MV-4-11 (cell line): Measurements from ENCODE around the gene SLC34A3.
"Not testable (repeated sequence)": the region's sequence is repeated elsewhere in the genome, so short reads cannot be mapped to it uniquely, and the experiment has no call there.

Experiments used
- DNase-seq: peaks from one replicate; lab custom pipeline; 2025; lab: John Stamatoyannopoulos, UW

SLC34A3 gene

GRCh38 chr9:137241490-137242268 lies 11.0 kb downstream of the SLC34A3 start:
- DNase-seq: peak; percentile 38

GRCh38 chr9:137242269-137243203 lies 11.8 kb downstream of the SLC34A3 start:
- DNase-seq: no peak

GRCh38 chr9:137243266-137243625 lies 12.5 kb downstream of the SLC34A3 start:
- DNase-seq: not testable (repeated sequence)

DNA sequence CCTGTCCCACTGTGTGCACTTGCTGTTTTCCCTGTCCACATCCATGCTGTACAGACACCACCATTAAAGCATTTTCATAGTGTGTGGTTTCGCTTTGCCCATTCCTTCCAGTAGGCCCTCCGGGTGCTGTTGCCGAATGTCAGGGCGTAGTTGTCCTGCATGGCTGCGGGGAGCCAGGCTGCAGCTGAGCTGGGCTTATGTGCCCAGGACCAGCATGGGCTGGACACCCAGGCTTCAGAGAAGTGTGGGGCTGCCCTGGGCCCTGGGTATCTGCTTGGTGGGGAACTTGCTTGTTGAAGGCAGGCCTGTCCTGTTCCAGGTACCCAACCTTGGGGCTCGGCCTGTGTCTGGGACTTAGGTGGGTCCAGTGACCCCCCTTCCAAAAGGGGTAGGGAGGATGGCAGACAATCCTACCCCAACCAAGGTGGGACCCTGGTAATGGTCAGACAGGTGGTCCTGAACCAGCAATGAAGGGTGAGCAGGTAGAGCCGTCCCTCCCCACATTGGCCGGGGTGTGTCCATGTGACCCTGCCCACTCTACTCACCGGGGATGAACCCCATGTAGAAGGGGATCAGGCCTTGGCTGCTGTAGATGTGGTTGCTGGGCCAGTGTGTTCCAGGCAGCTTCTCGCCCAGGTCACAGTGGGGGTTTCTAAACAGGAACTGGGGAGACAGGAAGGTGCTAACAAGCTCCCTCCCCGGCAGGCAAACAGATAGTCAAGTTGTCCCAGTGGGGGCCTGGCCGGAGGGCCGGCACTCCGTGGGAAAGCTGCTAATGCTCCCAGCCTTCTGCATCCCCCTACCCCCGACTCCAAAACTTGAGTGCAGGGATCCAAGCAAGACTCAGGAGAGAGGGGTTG lies 13.2 kb downstream of the SLC34A3 start:
- no peak for DNase-seq

DNA sequence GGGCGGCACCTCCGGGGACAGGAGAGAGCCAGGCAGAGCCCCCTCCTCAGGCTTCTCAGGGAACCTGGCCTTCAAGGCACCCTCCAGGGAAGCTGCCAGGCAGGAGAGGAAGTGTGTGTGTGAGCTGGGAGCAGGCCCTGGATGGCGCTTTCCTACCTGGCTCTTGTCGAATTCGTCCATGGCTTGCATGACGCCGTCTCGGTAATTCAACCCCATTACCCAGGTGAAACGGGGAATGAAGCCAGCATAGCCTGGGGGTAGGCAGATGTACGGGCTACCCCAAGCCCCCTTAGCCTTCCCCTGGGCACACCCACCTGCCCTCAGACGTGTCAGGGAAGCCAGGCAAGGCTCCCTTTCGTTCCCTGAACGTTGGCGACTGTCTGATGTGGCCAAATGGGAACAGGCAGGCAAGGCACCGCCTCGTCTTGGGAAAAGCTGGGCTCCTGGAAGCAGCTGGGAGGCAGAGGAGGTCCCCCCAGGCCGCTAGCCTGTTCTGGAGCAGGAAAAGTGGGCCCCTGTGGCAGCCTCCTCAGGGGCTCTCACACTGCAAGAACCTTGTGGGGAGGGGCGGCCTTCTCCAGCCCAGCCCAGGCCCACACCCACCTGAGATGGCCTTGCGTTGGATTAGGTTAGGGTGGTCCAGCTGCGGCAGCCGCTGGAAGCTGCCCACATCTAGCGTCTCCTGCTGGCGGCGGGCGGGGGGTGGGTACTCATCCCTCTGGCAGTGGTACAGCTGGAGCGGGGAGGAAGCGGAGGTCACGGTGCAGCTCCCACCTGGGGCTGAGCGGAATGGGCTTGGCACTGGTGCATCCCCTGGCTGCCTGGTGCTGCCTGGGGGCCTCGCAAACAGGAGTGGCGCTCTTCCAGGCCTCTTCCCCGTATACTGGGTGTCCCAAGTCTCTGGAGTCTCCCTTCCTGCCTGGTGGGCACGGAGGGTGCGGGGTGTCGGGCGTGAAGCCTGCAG lies 14.1 kb downstream of the SLC34A3 start:
- DNase-seq: no peak

DNA sequence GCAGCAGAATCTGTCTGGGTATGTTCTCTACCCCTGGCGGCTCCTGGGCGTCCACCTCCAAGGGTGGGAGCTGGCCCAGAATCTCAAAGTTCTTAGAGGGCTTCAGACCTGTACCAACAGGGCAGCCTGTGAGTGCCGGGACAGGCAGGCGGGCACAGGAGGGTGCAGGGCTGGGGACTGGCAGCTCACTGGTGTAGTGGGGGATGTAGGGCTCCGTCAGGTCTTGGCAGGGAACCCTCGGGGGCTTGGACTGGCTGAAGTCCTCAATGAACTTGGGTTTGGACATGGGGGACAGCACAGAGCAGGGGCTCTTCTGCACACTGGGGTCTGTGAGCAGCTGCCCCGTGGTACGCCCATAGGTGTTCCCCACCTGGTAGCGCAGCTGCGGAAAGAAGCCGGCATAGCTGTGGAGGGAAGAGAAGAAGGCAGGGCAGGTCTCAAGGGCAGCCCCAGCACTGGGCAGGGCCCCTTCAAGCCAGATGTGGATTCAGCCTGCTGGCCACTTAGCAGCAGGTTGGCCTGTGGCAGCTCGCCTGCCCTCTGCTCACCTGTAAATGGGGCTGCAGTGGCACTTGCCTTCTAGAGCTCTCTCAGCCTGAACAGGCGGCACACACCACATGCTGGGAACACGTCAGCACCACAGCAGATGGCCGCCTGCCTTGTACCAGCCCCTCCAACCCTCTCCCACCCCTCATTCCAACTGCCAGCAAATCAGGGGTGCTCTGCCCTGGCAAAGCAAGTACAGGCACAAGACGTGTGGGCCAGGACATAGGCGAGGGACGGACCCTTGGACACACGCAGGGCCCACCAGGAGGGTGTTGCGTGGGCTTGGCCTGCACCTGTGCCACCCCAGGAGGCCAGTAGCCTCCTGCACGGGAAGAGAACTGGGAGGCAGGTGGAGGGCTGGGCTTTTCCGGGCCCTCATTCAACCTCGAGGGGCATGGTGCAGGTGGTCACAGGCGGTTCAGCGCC lies 15.0 kb downstream of the SLC34A3 start:
- DNase-seq: no peak

GRCh38 chr9:137247135-137247915 lies 16.6 kb downstream of the SLC34A3 start:
- DNase-seq: no peak

GRCh38 chr9:137247916-137248175 lies 17.1 kb downstream of the SLC34A3 start:
- DNase-seq: no peak

DNA sequence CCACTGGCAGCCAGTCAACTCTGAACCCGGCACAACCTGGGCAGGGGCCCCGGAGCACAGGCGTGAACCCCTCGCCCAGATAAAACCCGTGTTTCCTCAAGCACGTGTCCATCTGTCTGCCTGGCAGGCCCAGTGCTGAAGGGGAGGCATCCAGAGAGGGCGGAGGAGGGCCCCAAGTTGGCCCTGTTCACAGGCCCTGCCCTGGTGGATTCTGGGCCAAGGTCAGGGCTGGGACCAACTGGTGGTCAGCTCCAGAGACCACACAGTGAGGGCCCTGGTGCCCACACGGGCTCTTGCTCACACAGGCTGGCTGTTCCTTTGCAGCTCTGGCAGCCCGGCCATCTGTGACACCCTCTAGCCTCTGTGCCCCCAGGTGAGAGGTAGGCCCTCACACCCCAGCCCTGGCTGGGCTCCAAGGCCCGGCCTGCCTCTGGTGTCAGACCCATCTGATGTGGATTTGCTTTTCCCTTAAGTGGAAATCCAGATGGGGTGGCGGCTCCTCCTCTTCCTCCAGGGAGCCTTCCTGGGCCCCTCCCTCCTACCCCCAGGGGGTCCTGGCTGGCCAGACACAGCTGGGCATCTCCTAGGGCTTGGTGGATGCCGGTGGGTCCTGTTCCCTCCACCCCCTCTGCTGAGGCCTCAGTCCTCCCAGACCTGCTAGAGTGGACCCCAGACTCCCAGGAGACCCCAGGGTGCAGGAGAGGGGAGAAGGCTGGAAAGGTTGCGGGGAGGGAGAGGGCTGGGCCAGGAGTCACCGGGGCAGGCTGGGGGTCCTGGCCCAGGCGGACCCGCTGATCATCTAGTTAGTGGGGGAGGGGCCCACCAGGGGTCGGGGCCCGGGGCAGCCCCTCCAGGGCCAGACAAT lies 19.9 kb downstream of the SLC34A3 start:
- DNase-seq: no peak

GRCh38 chr9:137251194-137251461 lies 20.4 kb downstream of the SLC34A3 start, which contains the start of gene STPG3:
Gene STPG3, plus strand, starts transcription at chr9:137251286. Its CDS starts 1 bp downstream, at chr9:137251287.
- no peak for DNase-seq

- no peak for DNase-seq
Observed at GRCh38 chr9:137251490-137252268, 21.0 kb downstream of the SLC34A3 start.

DNA sequence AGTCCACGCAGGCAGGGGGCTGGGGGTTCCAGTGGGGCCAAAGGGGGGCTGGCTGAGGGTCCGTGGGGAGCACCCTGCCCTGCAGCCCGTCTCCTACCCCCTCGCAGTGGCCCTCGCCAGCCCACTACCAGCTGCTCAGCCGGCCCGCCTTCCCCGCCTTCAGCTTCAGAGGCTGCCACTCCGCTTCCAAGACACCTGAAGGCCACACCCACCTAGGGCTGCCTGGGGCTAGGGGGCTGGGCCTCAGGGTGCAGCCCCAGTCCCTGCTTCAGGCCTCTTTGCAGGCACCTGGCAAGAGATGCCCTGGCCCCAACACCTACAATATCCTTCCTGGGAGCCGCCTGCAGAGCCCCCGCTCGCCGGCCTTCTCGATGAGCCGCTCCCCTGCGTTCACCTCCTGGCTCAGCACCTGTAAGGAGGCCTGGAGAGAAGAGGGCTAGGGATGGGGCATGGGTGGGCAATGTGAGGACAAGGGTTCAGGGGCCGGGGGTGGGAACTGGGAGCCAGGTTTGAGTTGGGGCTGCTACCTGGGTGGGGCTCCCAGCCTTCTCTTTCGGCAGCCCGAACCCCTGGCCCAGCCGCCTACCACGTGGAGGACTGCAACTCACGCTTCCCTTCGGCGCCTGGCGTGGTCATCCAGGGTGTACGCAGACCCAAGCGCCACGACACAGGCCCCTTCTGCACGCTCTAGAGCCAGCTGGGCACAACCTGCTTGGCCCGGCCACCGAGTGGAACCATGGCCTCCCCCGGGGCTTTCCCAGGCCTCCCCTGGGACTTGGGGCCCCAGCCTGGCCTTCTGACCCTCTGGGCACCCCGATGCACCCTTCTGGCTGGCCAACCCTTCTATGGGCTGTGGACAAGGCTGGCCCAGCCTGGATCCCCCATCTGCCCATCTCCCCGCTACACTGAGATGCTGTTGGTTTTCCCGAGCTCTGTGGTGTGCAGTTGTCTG lies 22.1 kb downstream of the SLC34A3 start:
- no peak for DNase-seq

DNA sequence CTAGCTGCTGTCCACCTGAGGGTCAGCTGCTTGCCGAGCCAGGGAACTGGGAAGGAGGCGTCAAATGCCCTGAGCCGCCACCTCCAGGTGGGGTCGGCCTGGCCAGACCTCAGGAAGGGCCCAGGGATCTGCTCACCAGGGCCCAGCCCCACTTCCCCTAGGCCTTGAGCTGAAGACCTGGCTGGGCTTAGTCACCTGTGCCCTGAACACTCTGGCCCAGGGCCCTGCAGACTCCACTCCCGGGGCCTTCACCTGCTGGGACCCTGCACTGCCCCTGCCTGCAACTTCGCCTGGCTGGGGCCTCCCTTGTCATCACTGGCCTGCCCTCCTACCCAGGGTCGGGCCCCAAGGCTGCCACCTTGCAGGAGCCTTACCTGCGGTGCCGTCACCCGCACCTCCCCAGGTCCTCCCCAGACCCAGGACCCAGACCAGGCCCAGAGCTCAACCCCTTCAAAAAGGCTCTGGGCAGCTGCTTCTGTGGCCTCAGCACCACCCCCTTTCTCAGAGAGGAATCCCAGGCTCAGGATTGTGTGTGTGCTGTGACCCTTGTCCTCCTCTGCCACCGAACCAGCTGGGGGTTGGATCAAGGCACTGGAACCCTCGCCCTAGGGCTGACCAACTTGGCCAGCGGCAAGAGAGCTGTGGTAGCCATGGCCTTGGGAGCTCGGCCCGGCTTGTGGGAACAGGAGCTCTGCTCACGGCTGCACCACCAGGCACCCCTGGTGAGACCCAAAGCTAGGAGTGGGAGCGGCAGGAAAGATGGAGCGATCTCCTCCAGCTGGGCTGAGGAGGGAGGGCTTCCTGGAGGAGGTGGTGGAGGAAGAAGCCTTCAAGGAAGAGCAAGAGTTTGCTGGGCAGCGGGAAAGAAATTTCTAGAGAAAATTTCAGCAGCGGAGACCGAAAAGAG lies 23.3 kb downstream of the SLC34A3 start:
- DNase-seq: no peak

DNA sequence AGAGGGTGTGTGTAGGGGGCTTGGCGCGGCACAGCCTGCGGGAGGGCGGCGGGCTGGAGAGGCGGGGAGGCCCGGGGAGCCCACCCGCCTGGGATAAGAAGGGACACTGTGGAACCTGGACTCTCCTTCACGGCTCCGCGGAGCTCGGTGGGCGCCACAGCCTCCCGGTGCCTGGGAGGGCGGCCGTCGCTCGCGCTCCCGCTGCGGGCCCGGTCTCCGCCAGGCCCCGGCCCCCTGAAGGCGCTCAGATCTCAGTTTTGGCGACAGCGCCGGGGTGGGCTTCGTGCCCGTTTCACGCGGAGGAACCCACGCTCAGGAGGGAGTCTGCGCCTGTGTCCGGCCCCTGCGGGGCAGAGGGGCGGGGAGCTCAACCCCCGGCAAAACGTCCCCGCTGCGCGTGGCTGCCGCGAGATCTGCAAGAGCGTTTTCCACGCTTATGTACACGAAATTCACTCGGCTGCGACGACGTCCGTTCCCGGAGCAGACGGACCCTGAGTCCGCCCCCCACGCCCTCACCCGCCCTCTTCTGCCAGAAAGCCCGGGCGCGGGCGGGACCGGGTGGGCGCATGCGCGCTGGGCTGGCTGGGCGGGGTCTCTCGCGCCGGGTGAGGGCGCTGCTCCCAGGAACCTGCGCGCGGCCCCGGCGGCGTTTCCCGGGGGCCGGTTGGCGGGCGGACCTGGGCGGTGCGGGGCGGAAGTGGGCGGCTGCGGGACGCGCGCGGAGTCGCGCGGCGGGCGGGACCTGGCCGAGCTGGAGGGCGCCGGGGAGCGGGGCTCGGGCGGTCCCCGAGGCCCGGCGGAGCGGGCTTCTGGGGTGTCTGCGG lies 24.1 kb downstream of the SLC34A3 start, which contains the start of gene NELFB:
Gene NELFB, plus strand, starts transcription at position 704 of the 824 bp plus-strand sequence.
- DNase-seq: peak; percentile 82
